ENCODE measurements around the gene ERICH6B.

ERICH6B gene

GRCh38 chr13:45598597-45598996 lies 16.9 kb downstream of the ERICH6B start:
- FAIRE-seq = no peak

- FAIRE-seq = no peak
Observed at GRCh38 chr13:45596800-45597475, 18.6 kb downstream of the ERICH6B start.

GRCh38 chr13:45595965-45596364 lies 19.6 kb downstream of the ERICH6B start:
- no peak for FAIRE-seq

DNA sequence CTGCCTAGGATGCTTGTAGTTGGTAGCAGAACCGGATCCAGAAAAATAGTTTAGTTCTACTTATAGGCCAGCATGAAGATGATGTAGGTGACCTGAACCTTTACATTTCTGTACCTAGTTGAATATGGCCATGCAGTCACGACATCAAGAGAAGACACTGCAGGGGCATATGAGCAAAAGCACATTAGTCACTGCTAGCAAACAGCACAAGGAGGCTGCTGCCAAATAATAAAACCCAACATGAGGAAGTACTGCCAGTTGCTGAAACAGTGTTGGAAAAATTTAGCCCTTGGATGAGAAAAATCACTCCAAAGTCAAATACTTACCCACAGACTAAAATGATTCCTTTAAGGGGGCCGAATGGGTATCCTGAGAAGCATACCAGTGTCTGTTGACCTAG lies 20.8 kb downstream of the ERICH6B start:
- FAIRE-seq = no peak

DNA sequence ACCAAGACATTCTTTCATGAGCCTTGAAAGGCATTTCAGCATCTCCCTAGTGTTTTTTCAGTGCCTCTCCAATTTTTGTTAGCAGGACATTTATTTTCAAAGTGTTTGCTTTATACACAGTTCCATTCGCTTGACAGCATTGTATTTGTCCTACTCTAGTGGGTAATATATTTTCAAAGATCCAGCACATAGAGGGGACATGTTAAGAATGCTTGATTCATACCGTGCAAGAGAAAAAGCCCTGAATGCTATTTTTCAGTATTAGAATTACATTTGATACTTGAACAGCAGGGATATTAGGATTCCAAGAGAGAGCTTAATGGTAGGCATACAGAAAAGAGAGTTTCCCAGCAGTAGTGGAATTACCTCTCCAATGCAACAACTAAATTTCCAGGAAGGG lies 21.3 kb downstream of the ERICH6B start:
- no peak for FAIRE-seq

DNA sequence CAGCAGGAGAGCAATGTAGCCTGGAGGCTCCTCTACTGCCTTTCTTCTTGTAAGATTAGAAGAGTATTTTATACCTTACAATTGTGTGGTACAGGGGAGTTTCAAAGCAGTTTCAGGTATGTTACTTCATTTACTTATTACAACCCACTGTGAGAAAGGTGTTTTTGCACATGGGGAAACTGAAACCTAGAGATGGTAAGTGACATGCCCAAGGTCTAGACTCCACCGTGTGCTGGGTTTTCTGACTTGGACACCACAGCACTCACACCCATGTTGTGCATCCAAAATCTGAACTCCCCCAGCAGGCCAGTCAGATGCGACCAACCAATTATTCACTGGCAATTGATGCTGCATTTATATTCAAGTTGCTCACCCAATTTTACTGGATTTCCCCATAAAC lies 22.8 kb downstream of the ERICH6B start:
- no peak for FAIRE-seq

- no peak for FAIRE-seq
Observed at GRCh38 chr13:45590066-45590465, 25.5 kb downstream of the ERICH6B start.

- no peak for FAIRE-seq
Observed at GRCh38 chr13:45587897-45588296, 27.6 kb downstream of the ERICH6B start.

DNA sequence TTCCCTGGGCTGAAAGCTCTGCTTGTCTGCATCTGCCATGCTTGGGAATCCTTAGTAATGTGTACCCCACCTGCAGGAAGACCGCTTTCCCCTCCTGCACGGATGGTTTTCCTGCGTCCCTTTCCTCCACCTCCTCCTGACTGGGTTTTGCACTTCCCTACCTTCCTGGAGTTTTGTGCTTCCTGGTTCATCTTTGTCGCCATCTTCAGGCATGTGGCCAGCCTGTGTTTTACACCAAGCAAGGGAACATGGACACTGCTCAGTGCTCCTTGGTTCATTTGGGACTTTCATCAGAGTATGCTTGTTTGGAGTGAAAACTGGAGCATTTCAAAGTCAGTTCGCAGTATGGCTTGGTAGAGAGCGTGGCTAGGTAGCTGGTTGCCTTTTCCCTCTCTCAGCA lies 30.7 kb downstream of the ERICH6B start:
- no peak for FAIRE-seq

- FAIRE-seq = no peak
Observed at GRCh38 chr13:45582408-45583076, 33.0 kb downstream of the ERICH6B start.

DNA sequence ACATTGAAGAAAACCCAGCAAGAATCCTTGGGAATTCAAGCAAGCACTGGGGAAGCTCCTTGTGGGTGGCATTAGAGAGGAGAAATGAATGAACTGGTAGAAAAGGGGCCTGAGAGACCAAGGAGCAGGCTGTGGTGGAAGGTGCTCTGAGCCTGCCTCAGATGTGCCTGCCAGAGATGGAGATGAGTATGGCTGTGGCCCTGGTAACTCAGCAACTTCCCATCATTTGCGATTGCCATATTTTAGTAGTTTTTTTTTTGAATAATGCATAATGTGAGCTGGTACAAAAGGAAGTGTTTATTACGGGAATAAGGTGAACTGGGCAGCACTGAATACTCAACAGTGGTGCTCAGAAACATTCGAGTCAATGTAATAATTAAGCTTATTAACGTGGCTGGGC lies 39.1 kb downstream of the ERICH6B start:
- FAIRE-seq = no peak

DNA sequence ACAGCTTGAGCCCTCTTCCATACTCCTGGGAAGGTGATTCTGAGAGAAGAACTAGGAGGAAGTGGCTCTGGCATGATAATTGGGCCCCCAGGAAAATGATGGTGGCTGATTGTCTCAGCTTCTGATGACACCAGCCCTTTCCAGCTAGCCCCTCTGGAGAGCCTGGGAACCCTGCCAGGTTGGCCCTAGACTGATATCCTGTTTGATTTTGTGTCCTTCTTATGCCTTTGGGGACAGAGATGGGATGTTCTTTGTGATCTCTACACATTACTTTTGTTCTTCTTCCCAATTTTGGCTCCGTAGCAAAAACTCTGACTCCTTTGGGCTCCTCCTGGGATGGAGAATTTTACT lies 39.7 kb downstream of the ERICH6B start:
- no peak for FAIRE-seq

GRCh38 chr13:45575146-45575829 lies 40.3 kb downstream of the ERICH6B start:
- no peak for FAIRE-seq

DNA sequence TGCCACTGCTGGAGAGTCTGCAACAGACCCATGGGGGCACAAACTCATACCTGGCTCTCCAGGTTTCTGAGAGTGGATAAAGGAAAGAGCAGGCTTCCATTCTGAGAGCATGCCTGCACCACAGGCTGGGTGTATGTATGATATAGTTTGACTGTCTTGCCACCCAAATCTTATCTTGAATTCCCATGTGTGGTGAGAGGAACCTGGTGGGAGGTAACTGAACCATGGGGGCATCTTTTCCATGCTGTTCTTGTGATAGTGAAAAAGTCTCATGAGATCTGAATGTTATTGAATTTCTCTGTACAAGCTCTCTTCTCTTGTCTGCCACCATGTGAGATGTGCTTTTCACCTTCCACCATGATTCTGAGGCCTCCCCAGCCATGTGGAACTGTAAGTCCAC lies 50.2 kb downstream of the ERICH6B start:
- no peak for FAIRE-seq

DNA sequence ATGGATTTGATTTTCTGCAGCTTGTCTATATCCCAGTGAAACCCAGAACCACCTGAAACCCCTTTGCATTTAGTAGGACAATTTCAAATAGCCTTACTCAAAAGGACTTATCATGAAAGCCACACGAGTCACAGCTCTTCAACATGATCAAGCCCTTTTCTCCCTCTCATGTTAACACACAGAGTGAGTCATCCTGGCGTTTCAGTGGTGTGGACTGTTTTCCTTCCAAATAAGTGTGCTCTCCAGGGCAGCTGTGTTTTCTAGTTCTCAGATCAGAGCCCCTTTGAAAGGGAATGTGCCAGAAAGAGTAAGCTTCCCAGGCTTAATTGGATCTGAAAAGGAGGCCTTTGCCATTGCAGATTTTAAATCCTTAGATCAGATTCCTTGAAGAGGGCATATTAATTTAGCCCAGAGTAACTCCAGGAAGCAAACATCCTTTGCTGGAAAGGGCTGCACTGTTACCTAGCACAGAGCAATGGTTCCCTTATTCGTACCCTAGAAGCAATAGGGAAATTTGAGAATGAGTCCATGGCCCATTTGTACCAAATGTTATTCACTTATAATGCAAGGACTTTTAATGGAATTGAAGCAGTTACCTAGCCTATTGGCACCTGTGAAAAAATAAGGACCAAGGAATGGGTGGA lies 51.3 kb downstream of the ERICH6B start:
- no peak for FAIRE-seq

- no peak for FAIRE-seq
Observed at GRCh38 chr13:45554604-45555109, 60.9 kb downstream of the ERICH6B start.

- FAIRE-seq = no peak
Observed at GRCh38 chr13:45548281-45548680, 67.3 kb downstream of the ERICH6B start.

DNA sequence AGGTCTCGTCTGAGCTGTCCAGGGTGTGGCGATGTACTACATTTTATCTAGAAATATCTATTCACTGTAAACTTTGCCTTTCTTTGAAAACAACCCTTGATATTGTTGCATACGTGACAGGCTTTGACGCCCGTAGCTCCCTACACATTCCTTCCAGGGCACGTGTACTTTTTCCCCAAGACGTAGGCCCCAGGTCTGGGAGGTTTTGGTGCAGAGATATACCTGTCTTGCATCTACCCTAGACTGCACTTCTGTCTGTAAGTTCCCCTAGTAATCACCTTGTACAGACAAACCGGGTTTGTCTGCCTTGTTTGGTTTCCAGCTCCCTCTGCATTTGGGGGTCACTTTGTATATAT lies 69.2 kb downstream of the ERICH6B start:
- FAIRE-seq = no peak

DNA sequence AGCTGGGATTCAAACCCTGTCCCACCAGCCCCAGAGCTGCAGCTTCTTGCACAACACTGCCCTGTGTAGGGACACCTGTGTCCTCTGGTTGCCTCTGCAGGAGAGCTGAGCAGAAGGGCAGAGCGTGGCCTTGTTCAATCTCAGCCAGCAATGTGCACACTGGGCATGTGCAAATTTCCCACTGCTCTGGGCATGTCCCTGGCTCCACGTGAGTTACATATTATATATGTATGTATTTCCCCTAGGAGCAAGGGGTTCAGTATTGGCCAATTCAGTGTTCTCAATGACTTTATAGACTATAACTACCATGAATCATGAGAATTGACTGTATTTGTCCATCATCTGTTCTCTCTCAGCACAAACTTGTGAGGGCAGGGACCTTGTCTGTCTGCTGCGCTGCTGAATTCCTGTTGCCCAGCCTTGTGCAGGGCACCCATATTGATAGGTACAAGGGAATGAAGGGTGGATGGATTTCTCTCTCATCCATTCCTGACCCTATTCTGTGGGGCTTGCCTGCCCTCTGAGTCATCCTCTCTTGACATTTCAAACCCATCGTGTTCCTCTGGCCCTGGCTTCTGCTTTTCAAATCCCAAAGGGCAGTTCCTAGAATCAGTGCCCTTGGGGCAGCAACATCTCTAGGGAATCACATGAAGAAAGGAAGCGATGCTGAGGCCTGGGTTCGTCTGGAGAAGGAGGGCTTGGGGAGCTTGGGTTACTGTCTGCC lies 69.7 kb downstream of the ERICH6B start:
- no peak for FAIRE-seq

DNA sequence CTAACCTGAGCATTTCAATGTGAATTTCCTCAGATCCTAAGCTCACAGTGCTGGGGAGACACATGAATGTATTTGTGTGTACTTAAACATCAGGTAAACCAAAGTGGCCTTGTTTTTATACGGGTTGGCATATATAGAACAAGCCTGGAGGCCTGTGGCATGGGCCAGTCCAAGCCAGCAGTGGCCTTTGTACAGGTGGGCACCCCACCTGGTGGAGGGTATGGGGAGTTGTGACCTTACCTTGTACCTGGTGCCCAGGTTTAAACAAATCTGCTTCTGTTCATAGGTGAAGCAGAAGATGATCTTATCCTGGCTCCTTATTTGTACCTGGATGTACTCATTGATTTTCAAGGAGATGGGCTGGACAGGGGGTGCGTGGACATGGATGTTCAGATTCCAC lies 71.0 kb downstream of the ERICH6B start:
- FAIRE-seq = no peak

GRCh38 chr13:45542878-45543277 lies 72.7 kb downstream of the ERICH6B start:
- FAIRE-seq = no peak

DNA sequence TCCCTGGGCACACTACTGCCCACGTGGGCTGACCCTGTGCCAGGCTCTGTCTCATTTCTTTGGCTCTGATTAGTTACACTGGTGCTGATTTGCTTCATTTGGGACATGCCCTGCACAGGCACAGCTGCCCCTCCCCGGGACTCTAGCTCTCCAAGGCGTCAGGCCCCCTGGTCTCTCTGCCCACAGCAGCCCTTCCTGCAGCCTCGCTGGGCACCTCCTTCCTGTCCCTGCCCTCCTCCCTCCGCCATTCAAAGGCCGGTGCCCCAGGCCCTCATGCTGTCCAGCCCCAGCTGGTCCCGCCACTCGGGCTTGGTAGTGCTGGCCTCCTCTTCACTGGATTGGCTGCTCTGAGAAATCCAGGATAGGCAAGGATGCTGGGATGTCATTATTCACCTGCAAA lies 73.1 kb downstream of the ERICH6B start:
- no peak for FAIRE-seq

GRCh38 chr13:45541806-45542205 lies 73.7 kb downstream of the ERICH6B start:
- no peak for FAIRE-seq
